IMR-90 (cell line): ENCODE data around the gene KLHL40. TPM values are rescaled to one million over a fixed set of nuclear protein-coding genes. Genes with fewer than 3 reads are reported as not detected.

ENCODE experiments used
- ATAC-seq: fragments of 200-7000 bp; cut with Tn5 transposase; 2 replicates; pipeline ENCODE4 v1.9.1; 2020; ENCODE audit warnings: low read depth, mild to moderate bottlenecking, moderate library complexity
- BruUV-seq: library from RNA; stranded (reverse); fragments of 400-500 nt; replicated peaks from 2 replicates; lab custom pipeline; 2021; lab: Mats Ljungman, UMichigan
- CTCF ChIA-PET: fragments of 300-600 bp; formaldehyde crosslinking; extraction: SDS; loops from one replicate; lab custom pipeline; 2021; ENCODE audit warnings: antibody characterized with exemption; lab: Yijun Ruan, JAX
- POLR2A ChIA-PET: fragments of 300-600 bp; sonication (Branson Sonifier 250); formaldehyde crosslinking; loops from one replicate; lab custom pipeline; 2022; ENCODE audit warnings: antibody characterized with exemption; ENCODE audit not compliant: unreplicated experiment; lab: Charles Lee
- DNase-seq: peaks from one replicate; pipeline ENCODE4 v3.0.0; 2013
- H2AFZ ChIP-seq: replicated peaks from 2 replicates; pipeline ENCODE3; 2013; ENCODE audit warnings: low read length, mild to moderate bottlenecking; ENCODE audit not compliant: poor library complexity
- H2AK5ac ChIP-seq: 2 replicates; pipeline ENCODE4 v1.6.1; 2013; ENCODE audit warnings: low read depth, low read length, inconsistent platforms
- H2AK9ac ChIP-seq: replicated peaks from 2 replicates; pipeline ENCODE3; 2013; ENCODE audit warnings: mild to moderate bottlenecking, low read depth, low read length, moderate library complexity; ENCODE audit not compliant: poor library complexity
- H2BK120ac ChIP-seq: 2 replicates; pipeline ENCODE4 v1.6.1; 2013; ENCODE audit warnings: low read depth, low read length, inconsistent platforms
- H2BK15ac ChIP-seq: 3 replicates; pipeline ENCODE4 v1.6.1; 2013; ENCODE audit warnings: low read depth, low read length, inconsistent platforms
- H2BK20ac ChIP-seq: 2 replicates; pipeline ENCODE4 v1.6.1; 2013; ENCODE audit warnings: low read depth, mild to moderate bottlenecking, inconsistent platforms, low read length, moderate library complexity
- H2BK5ac ChIP-seq: 2 replicates; pipeline ENCODE4 v1.6.1; 2013; ENCODE audit warnings: mild to moderate bottlenecking, low read depth, low read length, inconsistent platforms; ENCODE audit not compliant: poor library complexity, severe bottlenecking
- H3K14ac ChIP-seq: replicated peaks from 2 replicates; pipeline ENCODE4 v1.6.1; 2013; ENCODE audit warnings: low read depth, low read length, inconsistent platforms
- H3K18ac ChIP-seq: 2 replicates; pipeline ENCODE4 v1.6.1; 2013; ENCODE audit warnings: low read depth, low read length, control low read depth
- H3K23ac ChIP-seq: 2 replicates; pipeline ENCODE4 v1.6.1; 2013; ENCODE audit warnings: low read depth, low read length, inconsistent platforms
- H3K27ac ChIP-seq: 2 replicates; pipeline ENCODE4 v1.5.1; 2013; ENCODE audit warnings: mild to moderate bottlenecking, control low read depth, low read length; ENCODE audit not compliant: insufficient read depth
- H3K27me3 ChIP-seq: 2 replicates; pipeline ENCODE4 v1.6.1; 2013; ENCODE audit warnings: low read length; ENCODE audit not compliant: control insufficient read depth, insufficient read depth
- H3K36me3 ChIP-seq: 2 replicates; pipeline ENCODE4 v1.6.1; 2013; ENCODE audit warnings: low read length, mixed read lengths; ENCODE audit not compliant: control insufficient read depth, insufficient read depth
- H3K4ac ChIP-seq: 2 replicates; pipeline ENCODE4 v1.6.1; 2013; ENCODE audit warnings: low read depth, low read length, inconsistent platforms
- H3K4me1 ChIP-seq: 2 replicates; pipeline ENCODE4 v1.6.1; 2013; ENCODE audit warnings: low read length, mixed read lengths; ENCODE audit not compliant: control insufficient read depth, insufficient read depth
- H3K4me2 ChIP-seq: 2 replicates; pipeline ENCODE4 v1.6.1; 2013; ENCODE audit warnings: low read depth, mild to moderate bottlenecking, control low read depth, low read length, moderate library complexity
- H3K4me3 ChIP-seq: 2 replicates; pipeline ENCODE4 v1.5.1; 2013; ENCODE audit warnings: low read depth, mild to moderate bottlenecking, control low read depth, low read length, moderate library complexity; ENCODE audit not compliant: insufficient read depth
- H3K56ac ChIP-seq: 2 replicates; pipeline ENCODE4 v1.6.1; 2013; ENCODE audit warnings: low read length, inconsistent platforms; ENCODE audit not compliant: insufficient read depth; ENCODE audit errors: extremely low read depth
- H3K79me1 ChIP-seq, 2 experiments: 2 replicates each; pipeline ENCODE4 v1.6.1; 2013; ENCODE audit warnings: low read length in 2 of 2, inconsistent platforms in 1 of 2, low read depth in 1 of 2
- H3K9ac ChIP-seq: 2 replicates; pipeline ENCODE4 v1.6.1; 2013; ENCODE audit warnings: low read depth, low read length, control low read depth
- H3K9me1 ChIP-seq: 2 replicates; pipeline ENCODE4 v1.6.1; 2013; ENCODE audit warnings: low read length, inconsistent platforms; ENCODE audit not compliant: insufficient read depth
- H3K9me3 ChIP-seq: 2 replicates; pipeline ENCODE4 v1.6.1; 2013; ENCODE audit warnings: low read length; ENCODE audit not compliant: control insufficient read depth, insufficient read depth
- H4K20me1 ChIP-seq: 2 replicates; pipeline ENCODE4 v1.6.1; 2013; ENCODE audit warnings: low read length, inconsistent platforms; ENCODE audit not compliant: insufficient read depth
- H4K5ac ChIP-seq: 2 replicates; pipeline ENCODE4 v1.6.1; 2013; ENCODE audit warnings: mild to moderate bottlenecking, low read depth, low read length, control low read depth
- H4K8ac ChIP-seq, 2 experiments: 2 replicates each; pipeline ENCODE4 v1.6.1; 2013; ENCODE audit warnings: low read depth in 2 of 2, low read length in 2 of 2, control low read depth in 1 of 2, inconsistent platforms in 1 of 2
- H4K91ac ChIP-seq: 2 replicates; pipeline ENCODE4 v1.6.1; 2013; ENCODE audit warnings: low read depth, low read length, inconsistent platforms; ENCODE audit not compliant: insufficient read depth
- BHLHE40 ChIP-seq: fragments of 150-350 bp; IDR thresholded peaks from 2 replicates; pipeline ENCODE4 v1.6.1; 2016; ENCODE audit warnings: mild to moderate bottlenecking, low read depth, low read length
- CEBPB ChIP-seq: IDR thresholded peaks from 2 replicates; pipeline ENCODE4 v1.6.1; 2012; ENCODE audit warnings: low read depth, low read length, improper control_type of control experiment
- CHD1 ChIP-seq: IDR thresholded peaks from 2 replicates; pipeline ENCODE4 v1.6.1; 2012; ENCODE audit warnings: low read depth, low read length, improper control_type of control experiment
- CTCF ChIP-seq: conservative IDR thresholded peaks from 2 replicates; pipeline ENCODE4 v1.5.1; 2012; ENCODE audit warnings: mild to moderate bottlenecking, low read depth, low read length, improper control_type of control experiment
- ELK1 ChIP-seq: fragments of 150-350 bp; IDR thresholded peaks from 2 replicates; pipeline ENCODE4 v1.6.1; 2016; ENCODE audit warnings: low read depth, mild to moderate bottlenecking, low read length, moderate library complexity, borderline replicate concordance
- FOS ChIP-seq: fragments of 150-350 bp; IDR thresholded peaks from 2 replicates; pipeline ENCODE4 v1.6.1; 2016; ENCODE audit warnings: low read depth, low read length
- MAFK ChIP-seq: IDR thresholded peaks from 2 replicates; pipeline ENCODE4 v1.6.1; 2012; ENCODE audit warnings: low read depth, low read length, improper control_type of control experiment
- MAZ ChIP-seq: IDR thresholded peaks from 2 replicates; pipeline ENCODE4 v1.6.1; 2012; ENCODE audit warnings: low read depth, mild to moderate bottlenecking, low read length, improper control_type of control experiment, moderate library complexity, borderline replicate concordance
- MXI1 ChIP-seq: IDR thresholded peaks from 2 replicates; pipeline ENCODE4 v1.6.1; 2012; ENCODE audit warnings: low read depth, mild to moderate bottlenecking, low read length, moderate library complexity, borderline replicate concordance
- NFE2L2 ChIP-seq: fragments of 150-350 bp; IDR thresholded peaks from 2 replicates; pipeline ENCODE4 v1.6.1; 2016; ENCODE audit warnings: low read depth, mild to moderate bottlenecking, low read length
- POLR2A ChIP-seq: IDR thresholded peaks from 2 replicates; pipeline ENCODE4 v1.6.1; 2012; ENCODE audit warnings: mild to moderate bottlenecking, low read depth, low read length
- RAD21 ChIP-seq: IDR thresholded peaks from 2 replicates; pipeline ENCODE4 v1.6.1; 2012; ENCODE audit warnings: low read length, improper control_type of control experiment
- RCOR1 ChIP-seq: IDR thresholded peaks from 2 replicates; pipeline ENCODE4 v1.6.1; 2012; ENCODE audit warnings: mild to moderate bottlenecking, low read length, improper control_type of control experiment; ENCODE audit not compliant: insufficient replicate concordance
- RFX5 ChIP-seq: IDR thresholded peaks from 2 replicates; pipeline ENCODE4 v1.8.0; 2012; ENCODE audit warnings: low read depth, mild to moderate bottlenecking, low read length, moderate library complexity
- SMC3 ChIP-seq: fragments of 150-350 bp; IDR thresholded peaks from 2 replicates; pipeline ENCODE4 v1.6.1; 2016; ENCODE audit warnings: low read depth, mild to moderate bottlenecking, antibody characterized with exemption, low read length, moderate library complexity
- USF2 ChIP-seq: fragments of 150-350 bp; IDR thresholded peaks from 2 replicates; pipeline ENCODE4 v1.6.1; 2017; ENCODE audit warnings: mild to moderate bottlenecking, antibody characterized with exemption, low read length, low read depth
- WGBS, 2 experiments: methylation state at CpG; one replicate each; pipeline versions ENCODE4 v1.1.5 to v1.1.7; 2013; ENCODE audit warnings: missing lambda C conversion rate in 2 of 2; ENCODE audit not compliant: insufficient read length in 1 of 2; ENCODE audit errors: extremely low coverage in 2 of 2; 5-methylcytosine and 5-hydroxymethylcytosine counted together
- dilution Hi-C: fragments of 300-500 bp; cut with HindIII; formaldehyde crosslinking; loops from one replicate; pipeline ENCODE4 v1.14.3; 2018; ENCODE audit warnings: low sequenced_read_pairs; ENCODE audit not compliant: unreplicated experiment
- in situ Hi-C: fragments of 300-500 bp; cut with MboI; formaldehyde crosslinking; loops from 3 replicates; pipeline ENCODE4 v1.14.3; 2019; ENCODE audit warnings: low sequenced_read_pairs, inconsistent platforms, mixed read lengths
- intact Hi-C: fragments of 100-400 bp; cut with micrococcal nuclease; formaldehyde crosslinking; loops from 2 replicates; pipeline ENCODE4 v1.10.0; 2022
- polyA plus RNA-seq, 3 experiments: library from polyadenylated mRNA; depleted of rRNA; stranded (reverse); fragments of >200 nt; gene quantifications; 2 replicates each; pipeline ENCODE4 v1.2.3, GENCODE V29; 2012; ENCODE audit warnings: low replicate concordance in 1 of 3
- total RNA-seq: library from RNA; depleted of rRNA; stranded (reverse); fragments of >200 nt; gene quantifications from 2 replicates; pipeline ENCODE4 v1.2.3, GENCODE V29; 2012

KLHL40 gene
- total and polyA plus RNA-seq, 2 of the 4 experiments (the other 2 are of a cell fraction) = not detected

GRCh38 chr3:42638339-42638842 lies 46.9 kb upstream of the KLHL40 start:
- Histone ChIP-seq H3K56ac (no peak overlapping the region), H3K23ac (no peak overlapping the region), H3K9ac (no peak overlapping the region), H4K8ac (no peak overlapping the region), H3K9me3 (no peaks in the 10 kb centered on the region), H2BK5ac (no peak overlapping the region), H3K4me3 (no peak overlapping the region), H2AK5ac (no peak overlapping the region), H2AK9ac (no peak overlapping the region), H3K4me2 (no peak overlapping the region), H3K4ac (no peak overlapping the region), H4K5ac (no peak overlapping the region), H4K91ac (no peak overlapping the region), H3K4me1 (no peaks in the 10 kb centered on the region), H3K79me1 (peaks cover 24 to 41% of the 10 kb centered on the region in 2 experiments), H3K9me1 (0 out of 2 replicates have a peak, but pooled peaks cover 4% of the 10 kb centered on the region), H2BK120ac (no peak overlapping the region), H2AFZ (no peak overlapping the region), H4K20me1 (peaks cover 6% of the 10 kb centered on the region; the same call in 1 of the 2 replicates), H3K14ac (no peak overlapping the region), H2BK15ac (no peak overlapping the region), H3K27me3 (no peaks in the 10 kb centered on the region), H3K18ac (no peak overlapping the region), H3K36me3 (peaks cover 51% of the 10 kb centered on the region), H3K27ac (no peak overlapping the region), H2BK20ac (no peak overlapping the region)
- ChIA-PET CTCF (no interaction called here), POLR2A (no interaction called here)
- ATAC-seq (no peak), DNase-seq (no peak)
- BruUV-seq = TSS peak; percentile 67
- in situ Hi-C loops (no loop called here), dilution Hi-C loops (no loop called here), intact Hi-C loops (loop anchor here (5.0 kb wide), 1 partner anchor 36 kb away; the partner anchor contains the start of gene NKTR)
- TF ChIP-seq MAZ (no peak), ELK1 (no peak), MAFK (no peak), RCOR1 (no peak), RAD21 (no peak), SMC3 (no peak), POLR2A (no peak), RFX5 (no peak), CEBPB (no peak), MXI1 (no peak), BHLHE40 (no peak), CTCF (no peak), USF2 (no peak), FOS (no peak), NFE2L2 (no peak), CHD1 (no peak)
- no CpG with 5 or more reads among the region's 6 CpGs for WGBS, 2 experiments
